Measurements from ENCODE around the gene WDPCP. TPM values are rescaled to one million over a fixed set of nuclear protein-coding genes. Genes with fewer than 3 reads are reported as not detected.
"Not testable (repeated sequence)": the region's sequence is repeated elsewhere in the genome, so short reads cannot be mapped to it uniquely, and the experiment has no call there.

WDPCP gene
- total RNA-seq, 2 donors from 2014 or later, result 11.6 to 12.9 TPM

DNA sequence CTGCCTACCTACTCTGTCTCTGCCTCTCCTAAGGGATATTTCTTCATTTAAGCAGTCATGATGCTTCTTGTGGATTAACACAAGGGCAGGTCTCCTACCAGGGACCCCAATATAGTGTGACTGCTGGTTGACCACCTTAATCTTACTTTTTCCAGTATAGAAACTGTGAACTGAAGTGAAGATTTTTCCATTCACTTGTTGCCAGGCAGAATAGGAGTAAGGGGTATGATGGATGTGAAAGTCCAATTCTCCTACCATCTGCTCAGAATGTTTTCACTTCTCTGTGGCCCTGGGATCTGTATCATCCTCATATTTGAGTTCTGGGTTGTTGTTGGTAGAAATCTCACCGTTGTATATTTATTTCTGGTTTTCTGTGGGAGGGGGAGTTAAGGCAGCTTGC, 247.8 kb downstream of the WDPCP start:
- H3K27ac Mint-ChIP-seq, result no peak overlapping the region
- peaks cover 3% of the 10 kb centered on the region for H3K9me3 ChIP-seq (ENCODE audit: control insufficient read depth, low read length, poor library complexity, severe bottlenecking)
- no peaks in the 10 kb centered on the region for H3K4me1 Mint-ChIP-seq
- H3K27me3 Mint-ChIP-seq, result no peaks in the 10 kb centered on the region
- no peak for ATAC-seq
- DNase-seq, result no peak
- H3K36me3 Mint-ChIP-seq (ENCODE audit: low read depth), result peaks cover 2% of the 10 kb centered on the region
- no peak overlapping the region for H3K4me3 Mint-ChIP-seq

DNA sequence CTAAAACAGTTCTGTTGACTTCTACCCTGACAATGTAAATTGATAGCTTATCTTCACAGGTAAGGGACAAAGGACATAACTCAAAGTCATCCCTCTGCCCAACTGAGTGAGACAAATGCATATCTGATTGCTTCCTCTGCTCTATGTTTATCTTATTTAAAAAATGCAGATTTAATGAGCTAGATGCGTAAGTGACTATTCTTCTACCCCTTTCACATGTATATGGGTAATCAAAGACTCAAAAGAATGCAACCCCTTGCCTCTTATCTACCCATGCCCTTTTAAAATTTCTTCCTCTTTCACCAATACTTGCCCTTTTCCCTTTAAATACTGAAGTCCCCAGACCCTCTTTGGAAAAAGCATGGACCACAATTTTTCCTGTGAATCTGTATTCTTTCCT, 253.4 kb downstream of the WDPCP start:
- Mint-ChIP-seq H3K36me3 (ENCODE audit: low read depth) (no peaks in the 10 kb centered on the region), H3K27ac (no peak overlapping the region), H3K4me1 (no peaks in the 10 kb centered on the region), H3K4me3 (no peak overlapping the region), H3K27me3 (no peaks in the 10 kb centered on the region)
- no peaks in the 10 kb centered on the region for H3K9me3 ChIP-seq (ENCODE audit: control insufficient read depth, low read length, poor library complexity, severe bottlenecking)
- ATAC-seq (no peak), DNase-seq (no peak)

DNA sequence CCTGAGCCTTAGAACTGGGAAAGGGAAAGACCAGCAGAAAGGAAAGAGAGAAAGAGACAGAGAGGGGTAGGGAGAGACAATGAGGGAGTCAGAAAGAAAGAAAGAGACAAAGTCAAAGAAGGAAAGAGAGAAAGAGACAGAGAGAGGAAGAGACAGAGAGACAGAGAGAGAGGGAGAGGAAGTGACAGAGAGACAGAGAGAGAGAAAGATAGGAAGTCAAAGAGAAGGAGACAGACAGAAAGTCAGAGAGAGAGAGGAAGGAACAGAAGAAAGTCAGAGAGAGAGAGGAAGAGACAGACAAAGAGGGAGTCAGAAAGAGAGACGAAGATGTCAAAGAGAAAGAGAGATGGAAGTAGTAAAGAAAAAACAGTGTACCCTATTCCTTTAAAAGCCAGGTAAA, 261.8 kb downstream of the WDPCP start:
- Mint-ChIP-seq H3K27me3 (no peaks in the 10 kb centered on the region), H3K36me3 (ENCODE audit: low read depth) (peaks cover 2% of the 10 kb centered on the region), H3K4me1 (no peaks in the 10 kb centered on the region), H3K4me3 (no peak overlapping the region), H3K27ac (no peak overlapping the region)
- ATAC-seq (no peak), DNase-seq (no peak)
- H3K9me3 ChIP-seq (ENCODE audit: control insufficient read depth, low read length, poor library complexity, severe bottlenecking), result no peaks in the 10 kb centered on the region

DNA sequence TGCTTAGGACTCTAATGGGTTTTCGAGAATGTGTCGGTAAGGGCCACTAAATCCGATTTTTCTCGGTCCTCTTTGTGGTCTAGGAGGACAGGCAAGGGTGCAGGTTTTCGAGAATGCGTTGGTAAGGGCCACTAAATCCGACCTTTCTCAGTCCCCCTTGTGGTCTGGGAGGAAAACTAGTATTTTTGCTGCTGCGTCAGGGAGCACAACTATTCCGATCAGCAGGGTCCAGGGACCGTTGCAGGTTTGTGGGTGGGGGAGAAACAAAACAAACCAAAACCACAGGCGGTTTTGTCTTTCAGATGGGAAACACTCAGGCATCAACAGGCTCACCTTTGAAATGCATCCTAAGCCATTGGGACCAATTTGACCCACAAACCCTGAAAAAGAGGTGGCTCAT, 264.6 kb downstream of the WDPCP start:
- H3K36me3 Mint-ChIP-seq (ENCODE audit: low read depth); H3K9me3 ChIP-seq (ENCODE audit: control insufficient read depth, low read length, poor library complexity, severe bottlenecking); ATAC-seq; DNase-seq; H3K27me3 Mint-ChIP-seq; H3K4me3 Mint-ChIP-seq; H3K4me1 Mint-ChIP-seq; H3K27ac Mint-ChIP-seq: not testable (repeated sequence)

DNA sequence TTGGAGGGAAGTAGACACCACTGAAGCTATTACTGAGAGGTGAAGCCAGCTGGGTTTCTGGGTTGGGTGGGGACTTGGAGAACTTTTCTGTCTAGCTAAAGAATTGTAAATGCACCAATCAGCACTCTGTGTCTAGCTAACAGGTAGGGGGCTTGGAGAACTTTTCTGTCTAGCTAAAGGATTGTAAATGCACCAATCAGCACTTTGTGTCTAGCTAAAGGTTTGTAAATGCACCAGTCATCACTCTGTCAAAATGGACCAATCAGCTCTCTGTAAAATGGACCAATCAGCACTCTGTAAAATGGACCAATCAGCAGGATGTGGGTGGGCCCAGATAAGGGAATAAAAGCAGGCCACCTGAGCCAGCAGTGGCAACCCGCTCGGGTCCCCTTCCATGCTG, 266.3 kb downstream of the WDPCP start:
- H3K4me1 Mint-ChIP-seq; H3K4me3 Mint-ChIP-seq; H3K27me3 Mint-ChIP-seq; H3K27ac Mint-ChIP-seq; H3K9me3 ChIP-seq (ENCODE audit: control insufficient read depth, low read length, poor library complexity, severe bottlenecking); H3K36me3 Mint-ChIP-seq (ENCODE audit: low read depth); ATAC-seq; DNase-seq: not testable (repeated sequence)

DNA sequence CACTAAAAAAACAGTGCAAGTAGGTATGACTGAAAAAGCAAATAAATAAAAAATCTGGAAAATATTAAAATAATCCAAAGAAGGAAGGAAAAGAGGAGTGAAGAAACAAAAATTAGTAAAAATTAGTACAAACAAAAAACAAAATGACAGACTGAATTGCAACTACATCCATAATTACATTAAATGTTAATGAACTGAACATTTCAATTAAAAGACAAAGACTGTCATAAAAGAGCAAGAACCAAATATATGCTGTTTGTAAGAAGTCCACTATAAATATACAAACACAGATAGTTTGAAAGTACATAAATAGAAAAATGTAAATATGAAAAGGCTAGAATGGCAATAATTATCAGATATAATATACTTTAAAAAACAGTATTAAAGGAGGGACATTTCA, 267.6 kb downstream of the WDPCP start:
- Mint-ChIP-seq H3K4me1 (peaks cover 3% of the 10 kb centered on the region), H3K36me3 (ENCODE audit: low read depth) (peaks cover 6% of the 10 kb centered on the region), H3K27me3 (no peaks in the 10 kb centered on the region), H3K27ac (no peak overlapping the region), H3K4me3 (no peak overlapping the region)
- no peak for DNase-seq
- ATAC-seq, result no peak
- H3K9me3 ChIP-seq (ENCODE audit: control insufficient read depth, low read length, poor library complexity, severe bottlenecking), result no peaks in the 10 kb centered on the region

DNA sequence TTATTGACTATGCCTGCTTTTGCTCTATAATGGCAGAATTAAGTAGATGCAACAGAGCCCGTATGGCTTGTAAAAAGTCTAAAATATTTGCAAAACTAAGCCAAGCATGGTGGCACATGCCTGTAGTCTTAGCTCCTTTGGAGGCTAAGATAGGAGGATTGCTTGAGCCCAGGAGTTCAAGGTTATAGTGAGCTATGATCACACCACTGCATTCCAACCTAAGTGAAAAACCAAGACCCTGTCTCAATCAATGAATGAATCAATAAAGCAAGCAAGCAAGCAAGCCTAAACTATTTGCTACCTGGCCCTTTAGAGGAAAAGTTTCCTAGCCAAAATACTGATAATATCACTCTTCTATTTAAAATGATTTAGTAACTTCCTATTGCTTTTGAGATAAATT, 277.7 kb downstream of the WDPCP start:
- DNase-seq, result no peak
- H3K4me1 Mint-ChIP-seq, result no peaks in the 10 kb centered on the region
- no peak overlapping the region for H3K4me3 Mint-ChIP-seq
- no peak overlapping the region for H3K27ac Mint-ChIP-seq
- no peak for ATAC-seq
- H3K27me3 Mint-ChIP-seq, result no peaks in the 10 kb centered on the region
- H3K36me3 Mint-ChIP-seq (ENCODE audit: low read depth), result peaks cover 3% of the 10 kb centered on the region
- no peaks in the 10 kb centered on the region for H3K9me3 ChIP-seq (ENCODE audit: control insufficient read depth, low read length, poor library complexity, severe bottlenecking)

DNA sequence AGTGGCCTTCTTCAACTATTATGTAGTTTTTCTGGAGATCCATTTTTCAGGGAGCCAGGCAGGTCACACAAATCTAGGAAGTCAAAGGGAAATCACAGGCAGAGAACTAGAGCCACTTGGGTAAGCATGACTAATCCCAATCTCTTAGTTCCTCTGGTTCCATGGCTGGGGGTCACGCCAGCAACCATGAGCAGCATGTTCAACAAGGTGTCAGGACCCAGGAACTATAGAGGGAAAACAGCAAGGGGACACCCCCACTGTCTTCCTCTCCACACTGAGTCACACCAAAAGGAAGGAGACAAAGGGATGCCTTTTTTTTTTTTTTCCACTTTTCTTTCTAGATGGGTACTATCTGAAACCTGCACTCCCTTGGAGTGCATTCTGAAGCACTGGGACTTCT, 286.8 kb downstream of the WDPCP start:
- H3K9me3 ChIP-seq (ENCODE audit: control insufficient read depth, low read length, poor library complexity, severe bottlenecking), result peaks cover 10% of the 10 kb centered on the region
- Mint-ChIP-seq H3K4me1 (no peaks in the 10 kb centered on the region), H3K27me3 (no peaks in the 10 kb centered on the region)

DNA sequence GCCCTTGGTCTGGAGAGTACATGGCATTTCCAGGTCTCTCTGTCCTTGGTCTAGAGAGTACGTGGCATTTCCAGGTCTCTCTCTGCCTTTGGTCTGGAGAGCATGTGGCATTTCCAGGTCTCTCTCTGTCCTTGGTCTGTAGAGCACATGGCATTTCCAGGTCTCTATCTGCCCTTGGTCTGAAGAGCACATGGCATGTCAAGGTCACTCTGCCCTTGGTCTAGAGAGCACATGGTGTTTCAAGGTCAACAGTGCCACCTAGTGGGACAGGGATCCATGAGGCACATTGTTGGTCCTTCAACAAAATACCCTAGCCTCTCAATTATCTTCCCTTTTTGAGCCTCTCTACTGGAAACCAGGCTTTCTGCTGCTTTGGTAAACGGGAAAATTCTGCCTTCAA, 287.4 kb downstream of the WDPCP start:
- H3K4me3 Mint-ChIP-seq, result no peak overlapping the region
- no peaks in the 10 kb centered on the region for H3K27me3 Mint-ChIP-seq
- no peak for ATAC-seq
- H3K27ac Mint-ChIP-seq, result no peak overlapping the region
- DNase-seq, result no peak
- H3K36me3 Mint-ChIP-seq (ENCODE audit: low read depth), result peaks cover 2% of the 10 kb centered on the region
- H3K4me1 Mint-ChIP-seq, result no peaks in the 10 kb centered on the region
- peaks cover 10% of the 10 kb centered on the region for H3K9me3 ChIP-seq (ENCODE audit: control insufficient read depth, low read length, poor library complexity, severe bottlenecking)

More for the DNA sequence above, 286.8 kb downstream of the WDPCP start:
- H3K36me3 Mint-ChIP-seq (ENCODE audit: low read depth), result peaks cover 2% of the 10 kb centered on the region
- H3K4me3 Mint-ChIP-seq, result no peak overlapping the region
- H3K27ac Mint-ChIP-seq, result no peak overlapping the region
- ATAC-seq (no peak), DNase-seq (no peak)

DNA sequence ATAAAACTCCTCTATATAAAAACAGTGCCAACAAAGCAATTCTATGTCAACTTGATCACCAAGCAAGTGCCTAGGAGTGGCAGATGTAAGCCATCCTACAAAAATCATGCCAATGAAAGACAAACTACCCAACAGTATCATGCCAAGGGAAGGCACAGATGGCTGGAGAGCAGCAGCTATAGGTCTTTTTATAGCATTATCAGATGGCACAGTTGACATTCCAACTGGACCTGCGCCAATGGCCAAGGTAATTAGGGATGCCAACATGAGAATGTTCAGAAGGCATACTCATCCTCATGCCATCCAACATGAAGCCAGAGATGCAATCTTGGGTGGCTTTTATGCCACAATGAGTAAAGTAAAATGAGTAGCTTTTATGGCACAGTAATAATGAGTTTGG, 300.3 kb downstream of the WDPCP start:
- Mint-ChIP-seq H3K4me3 (no peak overlapping the region), H3K27me3 (no peaks in the 10 kb centered on the region)

DNA sequence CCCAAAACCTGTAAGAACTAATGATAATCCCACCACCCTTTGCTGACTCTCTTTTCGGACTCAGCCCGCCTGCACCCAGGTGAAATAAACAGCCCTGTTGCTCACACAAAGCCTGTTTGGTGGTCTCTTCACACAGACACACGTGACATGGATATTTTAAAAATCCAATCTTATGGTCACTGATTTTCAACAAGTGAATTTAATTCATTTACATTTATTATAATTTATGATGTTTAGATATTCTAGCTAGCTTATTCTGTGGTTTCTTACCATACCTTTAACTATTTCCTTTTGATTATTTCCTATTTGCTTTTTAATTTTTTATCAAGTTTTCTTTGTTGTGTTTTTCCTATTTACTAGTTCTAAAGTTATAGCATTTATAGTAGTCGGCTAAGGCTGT, 301.8 kb downstream of the WDPCP start:
- H3K4me1 Mint-ChIP-seq, H3K27me3 Mint-ChIP-seq: not testable (repeated sequence)

More for the DNA sequence above, 300.3 kb downstream of the WDPCP start:
- ATAC-seq, result no peak
- no peaks in the 10 kb centered on the region for H3K9me3 ChIP-seq (ENCODE audit: control insufficient read depth, low read length, poor library complexity, severe bottlenecking)
- no peaks in the 10 kb centered on the region for H3K36me3 Mint-ChIP-seq (ENCODE audit: low read depth)
- no peak for DNase-seq
- H3K27ac Mint-ChIP-seq, result no peak overlapping the region
- H3K4me1 Mint-ChIP-seq, result no peaks in the 10 kb centered on the region

DNA sequence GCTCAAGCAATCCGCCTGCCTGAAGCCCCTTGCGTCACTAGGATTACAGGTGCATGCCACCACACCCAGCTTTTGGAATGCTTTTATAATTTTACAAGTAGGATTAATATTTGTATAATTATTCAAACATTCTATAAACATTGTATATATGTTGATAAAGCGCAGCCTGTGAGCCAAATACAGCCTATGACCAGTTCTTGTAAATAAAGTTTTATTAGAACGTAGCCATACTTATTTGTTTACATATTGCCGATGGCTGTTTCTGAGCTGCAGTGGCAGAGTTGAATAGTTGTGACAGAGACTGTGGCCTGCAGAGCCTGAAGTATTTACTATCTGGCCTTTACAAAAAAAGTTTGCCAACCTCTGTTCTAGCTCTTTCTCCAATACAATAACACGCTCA, 305.0 kb downstream of the WDPCP start:
- H3K4me1 Mint-ChIP-seq, result no peaks in the 10 kb centered on the region
- H3K27ac Mint-ChIP-seq, result no peak overlapping the region
- DNase-seq, result no peak
- H3K4me3 Mint-ChIP-seq, result no peak overlapping the region
- H3K9me3 ChIP-seq (ENCODE audit: control insufficient read depth, low read length, poor library complexity, severe bottlenecking), result no peaks in the 10 kb centered on the region
- no peak for ATAC-seq
- no peaks in the 10 kb centered on the region for H3K36me3 Mint-ChIP-seq (ENCODE audit: low read depth)
- no peaks in the 10 kb centered on the region for H3K27me3 Mint-ChIP-seq

More for the DNA sequence above, 301.8 kb downstream of the WDPCP start:
- not testable (repeated sequence) for DNase-seq; H3K4me3 Mint-ChIP-seq; H3K36me3 Mint-ChIP-seq (ENCODE audit: low read depth); ATAC-seq; H3K27ac Mint-ChIP-seq; H3K9me3 ChIP-seq (ENCODE audit: control insufficient read depth, low read length, poor library complexity, severe bottlenecking)

DNA sequence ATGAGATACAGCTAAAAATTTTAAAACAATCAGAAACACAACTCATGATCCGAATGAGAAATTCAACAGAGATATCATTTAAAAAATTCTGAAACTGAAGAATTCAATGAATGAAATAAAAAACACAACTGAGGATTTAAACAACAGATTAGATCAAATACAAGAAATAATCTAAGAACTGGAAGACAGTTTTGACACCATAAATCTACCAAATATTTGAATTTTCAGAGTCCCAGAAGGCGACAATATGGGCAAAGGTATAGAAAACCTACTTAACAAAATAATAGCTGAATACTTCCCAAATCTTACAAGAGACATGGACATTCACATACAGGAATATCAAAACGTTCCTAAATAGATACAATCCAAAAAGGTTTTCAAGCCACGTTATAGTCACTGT, 315.7 kb downstream of the WDPCP start:
- peaks cover 18% of the 10 kb centered on the region for H3K9me3 ChIP-seq (ENCODE audit: control insufficient read depth, low read length, poor library complexity, severe bottlenecking)
- H3K27ac Mint-ChIP-seq, result no peak overlapping the region
- H3K4me1 Mint-ChIP-seq, result no peaks in the 10 kb centered on the region
- no peaks in the 10 kb centered on the region for H3K27me3 Mint-ChIP-seq
- ATAC-seq (no peak), DNase-seq (no peak)
- H3K4me3 Mint-ChIP-seq, result no peak overlapping the region
- H3K36me3 Mint-ChIP-seq (ENCODE audit: low read depth), result no peaks in the 10 kb centered on the region

DNA sequence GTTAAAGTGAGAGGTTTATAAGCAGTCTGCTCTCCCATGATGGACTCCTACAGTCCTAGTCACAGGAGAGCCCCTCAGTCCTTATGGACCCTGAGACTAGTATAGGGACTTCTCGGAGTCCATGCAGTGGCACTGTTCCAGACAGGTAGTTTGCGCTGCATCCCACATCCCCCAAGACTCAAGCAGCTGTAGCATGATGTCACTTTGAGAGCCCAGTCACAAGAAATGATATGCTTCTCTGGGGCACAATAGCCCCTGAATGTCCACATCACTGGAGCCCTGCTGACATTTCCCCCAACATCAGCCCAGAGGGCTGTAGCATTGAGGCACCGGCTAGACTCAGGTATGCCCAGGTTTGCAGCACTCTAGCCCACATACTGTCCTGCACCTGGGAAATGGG, 317.6 kb downstream of the WDPCP start:
- DNase-seq (no peak), ATAC-seq (no peak)
- no peaks in the 10 kb centered on the region for H3K36me3 Mint-ChIP-seq (ENCODE audit: low read depth)
- H3K4me3 Mint-ChIP-seq, result no peak overlapping the region
- H3K9me3 ChIP-seq (ENCODE audit: control insufficient read depth, low read length, poor library complexity, severe bottlenecking), result peaks cover 18% of the 10 kb centered on the region
- H3K4me1 Mint-ChIP-seq, result no peaks in the 10 kb centered on the region
- H3K27me3 Mint-ChIP-seq, result no peaks in the 10 kb centered on the region
- no peak overlapping the region for H3K27ac Mint-ChIP-seq

DNA sequence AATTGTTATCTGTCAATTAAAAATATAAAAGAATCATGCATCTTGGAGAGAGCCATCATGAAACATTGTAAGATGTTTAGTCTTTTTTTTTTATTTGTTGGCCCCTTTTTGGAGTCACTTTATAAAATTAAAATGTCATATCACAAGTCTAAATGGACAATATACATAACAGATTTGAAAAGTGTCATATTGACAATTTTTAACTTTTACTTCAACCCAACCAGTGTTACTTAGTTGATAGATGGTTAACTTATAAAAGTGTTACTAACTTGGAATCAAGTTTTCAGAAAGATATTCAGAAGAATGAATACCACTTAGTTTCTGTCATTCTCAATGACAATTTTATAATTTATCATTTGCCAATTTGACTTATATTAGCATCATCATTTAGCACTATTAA, 319.3 kb downstream of the WDPCP start:
- Mint-ChIP-seq H3K4me1 (no peaks in the 10 kb centered on the region), H3K36me3 (ENCODE audit: low read depth) (no peaks in the 10 kb centered on the region), H3K27ac (no peak overlapping the region), H3K27me3 (no peaks in the 10 kb centered on the region), H3K4me3 (no peak overlapping the region)
- no peak for ATAC-seq
- peaks cover 18% of the 10 kb centered on the region for H3K9me3 ChIP-seq (ENCODE audit: control insufficient read depth, low read length, poor library complexity, severe bottlenecking)
- DNase-seq, result no peak

Measured in T-helper 17 cell (primary cell).